Superior temporal gyrus (tissue), 1 donor: ENCODE data around the gene CPLX3.

Source experiments
- DNase-seq: peaks from one replicate; pipeline ENCODE4 v3.0.0-alpha.2; 2016; ENCODE audit errors: extremely low spot score

The CPLX3 gene

DNA sequence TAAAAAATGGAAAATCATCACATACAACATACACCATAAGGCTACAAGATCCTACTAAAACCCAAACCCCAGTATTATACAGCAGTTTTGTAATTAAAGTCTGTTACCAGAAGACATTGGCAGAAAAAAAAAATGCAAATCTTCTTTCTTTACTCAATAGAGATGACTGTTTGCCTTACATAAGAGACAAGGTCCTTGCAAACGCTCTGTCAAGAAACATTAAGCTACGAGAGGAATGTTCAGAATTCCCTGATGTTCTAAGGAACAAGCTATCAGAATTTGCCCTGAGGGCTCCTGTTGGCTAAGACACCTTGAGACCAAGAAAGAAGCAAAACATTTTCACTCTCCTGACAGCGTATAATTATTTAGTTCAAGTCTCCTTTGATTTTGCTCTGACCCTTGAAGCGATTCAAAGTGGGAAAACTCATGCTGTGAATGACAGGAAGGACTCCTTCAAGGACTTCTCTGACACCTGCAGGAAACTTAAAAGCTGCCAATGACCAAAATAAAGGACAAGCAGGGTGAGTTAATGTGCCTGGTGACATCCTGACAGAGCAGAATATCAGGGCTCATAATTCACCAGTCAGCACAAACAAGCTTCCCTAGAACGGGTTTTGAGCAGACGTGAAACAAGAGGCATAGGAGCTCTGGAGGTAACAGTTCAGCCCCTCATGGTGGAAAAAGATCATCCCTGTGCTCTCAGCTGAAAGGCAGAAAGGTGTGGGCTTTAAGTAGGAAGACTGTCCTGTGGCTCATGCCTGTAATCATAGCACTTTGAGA, 44.2 kb downstream of the CPLX3 start:
- DNase-seq: peak; percentile 47

DNA sequence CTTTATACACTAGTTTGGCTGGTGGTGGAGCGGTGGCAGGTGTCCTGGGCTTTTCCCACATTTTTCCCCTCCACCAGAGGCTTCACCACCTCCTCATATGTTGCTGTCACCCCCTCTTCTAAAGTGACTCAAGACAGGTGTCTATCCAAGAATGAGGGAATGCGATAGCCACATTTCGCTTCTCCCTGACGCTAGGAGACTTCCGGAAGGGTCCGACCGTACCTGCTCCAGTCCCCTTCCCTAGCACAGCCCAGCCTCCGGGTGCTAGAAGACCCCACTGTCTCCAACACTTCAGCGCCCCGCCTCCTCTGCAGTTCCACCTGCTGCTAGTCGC, 46.2 kb downstream of the CPLX3 start:
- no peak for DNase-seq

DNA sequence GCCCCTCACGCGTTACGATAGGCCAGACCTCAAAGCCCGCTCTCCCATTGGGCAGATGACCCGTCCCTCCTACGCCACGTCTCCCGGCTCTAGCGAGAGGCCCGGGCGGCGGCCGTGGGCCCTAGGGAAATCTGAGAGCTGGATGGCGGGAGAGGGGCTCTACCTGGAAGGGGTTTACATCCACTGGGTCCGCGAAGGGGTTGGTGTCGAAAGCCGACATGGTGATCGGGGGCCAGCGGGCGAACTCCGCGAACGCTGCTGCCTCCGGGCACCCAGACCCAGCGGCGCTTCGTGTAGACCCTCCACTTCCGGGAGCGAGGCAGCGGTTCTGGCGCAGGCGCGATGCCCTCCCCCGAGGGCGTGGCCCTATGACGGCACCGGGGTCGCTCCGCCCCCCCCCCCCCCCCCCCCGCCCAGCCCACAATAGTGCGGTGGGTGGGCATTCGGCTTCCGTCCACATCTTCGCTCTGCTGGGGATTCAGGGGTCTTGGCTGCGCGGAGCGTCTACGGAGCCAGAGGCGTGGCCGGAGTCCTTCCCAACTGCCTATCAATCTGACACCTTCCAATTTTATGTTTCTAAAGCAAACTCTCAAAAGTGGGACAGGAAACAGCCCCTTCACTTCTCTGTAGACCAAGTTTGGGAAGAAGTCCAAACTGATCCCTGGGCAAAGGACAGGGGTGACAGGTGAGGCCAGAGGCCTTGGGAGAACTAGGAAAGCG, 46.8 kb downstream of the CPLX3 start, which contains the start of gene SCAMP2:
Gene SCAMP2 (minus strand): TSS at position 330 of the 720 bp plus-strand sequence. CDS start 110 bp downstream, at position 220.
- peak; percentile 96 for DNase-seq

DNA sequence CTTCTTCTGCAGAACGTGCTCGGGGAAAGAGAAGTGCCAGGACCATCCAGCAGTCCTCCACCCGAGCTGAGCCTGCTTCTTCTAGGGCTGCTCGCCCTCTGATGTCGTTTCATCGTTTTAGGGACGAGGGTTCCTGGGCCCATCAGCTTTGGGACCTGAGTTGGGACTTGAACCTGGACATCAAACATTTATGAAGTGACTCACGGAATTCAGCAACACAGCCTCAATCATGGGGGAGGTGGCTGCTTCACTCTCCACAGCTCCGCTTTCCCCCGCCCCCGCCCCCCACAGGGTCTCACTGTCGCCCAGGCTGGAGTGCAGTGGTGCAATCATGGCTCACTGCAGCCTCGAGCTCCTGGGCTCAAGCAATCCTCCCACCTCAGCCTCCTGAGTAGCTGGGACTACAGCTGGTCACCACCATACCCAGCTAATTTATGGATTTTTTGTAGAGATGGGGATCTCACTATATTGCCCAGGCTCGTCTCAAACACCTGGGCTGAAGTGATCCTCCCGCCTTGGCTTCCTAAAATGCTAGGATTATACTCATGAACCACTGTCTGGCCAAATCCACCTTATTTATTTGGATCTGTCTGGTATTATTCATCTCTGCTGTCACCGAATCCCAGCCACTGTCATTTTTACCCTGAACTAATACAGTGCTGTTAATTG, 47.5 kb downstream of the CPLX3 start:
- no peak for DNase-seq

DNA sequence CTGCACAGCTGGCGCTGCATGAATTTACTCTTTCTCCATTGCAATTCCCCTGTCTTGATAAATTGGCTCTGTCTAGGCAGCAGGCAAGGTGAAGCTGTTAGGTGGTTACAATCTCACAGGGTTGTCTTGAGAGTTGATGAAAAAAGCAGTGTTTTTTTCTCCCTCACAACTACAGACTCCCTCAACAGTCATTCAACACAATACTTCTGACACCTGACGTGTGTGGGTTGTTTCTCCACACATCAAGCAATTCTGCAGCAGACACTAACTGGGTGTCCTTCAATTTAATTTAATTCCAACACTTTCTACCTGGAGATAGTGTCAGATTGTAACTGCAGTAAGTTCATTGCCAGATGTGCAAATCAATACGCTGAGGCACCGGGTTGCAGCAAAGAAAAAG, 51.8 kb downstream of the CPLX3 start:
- no peak for DNase-seq
